H1 (cell line): ENCODE measurements around the gene PAK5. TPM values are rescaled to one million over a fixed set of nuclear protein-coding genes. Genes with fewer than 3 reads are reported as not detected.

Source experiments
- CTCF ChIA-PET: fragments of 300-600 bp; sonication (Branson Sonifier 250); formaldehyde crosslinking; loops from one replicate; lab custom pipeline; 2021; ENCODE audit not compliant: partially characterized antibody; lab: Charles Lee
- POLR2A ChIA-PET: fragments of 300-600 bp; sonication (Branson Sonifier 250); formaldehyde crosslinking; loops from one replicate; lab custom pipeline; 2021; ENCODE audit warnings: inconsistent platforms; ENCODE audit not compliant: partially characterized antibody; lab: Charles Lee
- DNase-seq, 2 experiments: peaks; one replicate each; pipeline versions ENCODE4 v3.0.0 to v3.0.0-alpha.2; 2010 to 2022; ENCODE audit warnings: low spot score in 2 of 2, low read depth in 1 of 2, mixed read lengths in 1 of 2
- FAIRE-seq: peaks from 2 replicates; lab custom pipeline; 2011; peaks lifted over from hg19 to GRCh38; lab: Jason Lieb, UNC
- H2AFZ ChIP-seq: 2 replicates; pipeline ENCODE4 v1.8.1; 2012; ENCODE audit warnings: low read length, inconsistent platforms
- H2AK5ac ChIP-seq: 2 replicates; pipeline ENCODE4 v1.6.1; 2013; ENCODE audit warnings: low read depth, low read length
- H2BK120ac ChIP-seq: replicated peaks from 2 replicates; pipeline ENCODE3; 2013; ENCODE audit warnings: low read depth, low read length, inconsistent platforms
- H2BK12ac ChIP-seq: 2 replicates; pipeline ENCODE4 v1.6.1; 2013; ENCODE audit warnings: low read depth, low read length
- H2BK15ac ChIP-seq: 2 replicates; pipeline ENCODE4 v1.6.1; 2013; ENCODE audit warnings: low read length
- H2BK20ac ChIP-seq: 2 replicates; pipeline ENCODE4 v1.6.1; 2013; ENCODE audit warnings: low read length
- H2BK5ac ChIP-seq: 2 replicates; pipeline ENCODE4 v1.6.1; 2013; ENCODE audit warnings: low read depth, low read length
- H3K14ac ChIP-seq: 2 replicates; pipeline ENCODE4 v1.6.1; 2013; ENCODE audit warnings: inconsistent platforms; ENCODE audit not compliant: insufficient read length
- H3K18ac ChIP-seq: 2 replicates; pipeline ENCODE4 v1.6.1; 2013; ENCODE audit warnings: low read length; ENCODE audit errors: extremely low read depth
- H3K23ac ChIP-seq: 2 replicates; pipeline ENCODE4 v1.6.1; 2013; ENCODE audit warnings: inconsistent platforms; ENCODE audit not compliant: insufficient read length
- H3K23me2 ChIP-seq: 2 replicates; pipeline ENCODE4 v1.6.1; 2013; ENCODE audit warnings: low read depth, low read length
- H3K27ac ChIP-seq: 2 replicates; pipeline ENCODE4 v1.6.1; 2011; ENCODE audit warnings: low read depth, low read length, inconsistent platforms
- H3K27me3 ChIP-seq, 4 experiments: replicated peaks in 1 of 4; 1 replicate in 1 of 4; 2 replicates in 3 of 4; pipeline versions ENCODE4 v1.6.1 to v1.8.1; 2011 to 2013; ENCODE audit warnings: low read length in 3 of 4, mild to moderate bottlenecking in 3 of 4, inconsistent platforms in 2 of 4, mixed read lengths in 2 of 4, moderate library complexity in 1 of 4; ENCODE audit not compliant: control insufficient read depth in 3 of 4, insufficient read depth in 3 of 4; ENCODE audit errors: extremely low read depth in 1 of 4
- H3K36me3 ChIP-seq, 4 experiments: 2 replicates each; pipeline versions ENCODE4 v1.6.1 to v1.8.1; 2011 to 2013; ENCODE audit warnings: mild to moderate bottlenecking in 4 of 4, low read length in 3 of 4, moderate library complexity in 2 of 4, control low read depth in 1 of 4, inconsistent platforms in 1 of 4; ENCODE audit not compliant: insufficient read depth in 4 of 4, control insufficient read depth in 2 of 4
- H3K4ac ChIP-seq: replicated peaks from 2 replicates; pipeline ENCODE3; 2013; ENCODE audit warnings: low read length, low read depth, mixed read lengths, inconsistent platforms; ENCODE audit not compliant: insufficient read length
- H3K4me1 ChIP-seq, 4 experiments: replicated peaks in 1 of 4; 1 replicate in 1 of 4; 2 replicates in 3 of 4; pipeline versions ENCODE4 v1.6.1 to v1.8.1; 2011 to 2013; ENCODE audit warnings: low read length in 3 of 4, inconsistent platforms in 2 of 4, mixed read lengths in 1 of 4; ENCODE audit not compliant: insufficient read depth in 4 of 4, control insufficient read depth in 3 of 4
- H3K4me2 ChIP-seq, 2 experiments: 2 replicates each; pipeline versions ENCODE4 v1.6.1 to v1.8.1; 2011 to 2013; ENCODE audit warnings: low read depth in 2 of 2, low read length in 2 of 2, control low read depth in 1 of 2, inconsistent platforms in 1 of 2, mild to moderate bottlenecking in 1 of 2; ENCODE audit not compliant: insufficient read depth in 1 of 2
- H3K4me3 ChIP-seq, 4 experiments: fragments of 200-600, 300-600 bp in 1 of 4; sonication (generic), shearing (Covaris generic), sonication (Bioruptor Twin) in 1 of 4; 2 replicates each; pipeline versions ENCODE4 v1.5.1 to v1.8.1; 2011 to 2016; ENCODE audit warnings: low read length in 4 of 4, low read depth in 3 of 4, control low read depth in 2 of 4, inconsistent platforms in 2 of 4, mild to moderate bottlenecking in 2 of 4, mixed read lengths in 1 of 4, moderate library complexity in 1 of 4; ENCODE audit not compliant: insufficient read depth in 2 of 4; ENCODE audit errors: extremely low read depth in 1 of 4
- H3K56ac ChIP-seq: replicated peaks from 2 replicates; pipeline ENCODE3; 2013; ENCODE audit warnings: low read depth, mild to moderate bottlenecking, mixed read lengths, low read length, inconsistent platforms; ENCODE audit not compliant: insufficient read length
- H3K79me1 ChIP-seq: 2 replicates; pipeline ENCODE4 v1.6.1; 2013; ENCODE audit warnings: low read depth, low read length, control low read depth
- H3K79me2 ChIP-seq, 2 experiments: 2 replicates each; pipeline versions ENCODE4 v1.6.1 to v1.8.1; 2012 to 2013; ENCODE audit warnings: low read length in 2 of 2, mild to moderate bottlenecking in 2 of 2, inconsistent platforms in 1 of 2; ENCODE audit not compliant: insufficient read depth in 2 of 2, control insufficient read depth in 1 of 2
- H3K9ac ChIP-seq, 4 experiments: replicated peaks in 1 of 4; 1 replicate in 1 of 4; 2 replicates in 3 of 4; pipeline versions ENCODE4 v1.6.1 to v1.8.1; 2011 to 2013; ENCODE audit warnings: low read depth in 3 of 4, low read length in 3 of 4, control low read depth in 2 of 4, mild to moderate bottlenecking in 2 of 4, moderate library complexity in 2 of 4, inconsistent platforms in 1 of 4; ENCODE audit errors: extremely low read depth in 1 of 4
- H3K9me3 ChIP-seq, 2 experiments: 2 replicates each; pipeline versions ENCODE4 v1.6.1 to v1.8.1; 2012 to 2013; ENCODE audit warnings: mild to moderate bottlenecking in 2 of 2, moderate library complexity in 2 of 2, control low read depth in 1 of 2, inconsistent platforms in 1 of 2, low read depth in 1 of 2, low read length in 1 of 2, mixed read lengths in 1 of 2; ENCODE audit not compliant: insufficient read depth in 2 of 2
- H4K20me1 ChIP-seq, 2 experiments: replicated peaks in 1 of 2; 2 replicates each; pipeline versions ENCODE3 to v1.8.1; 2011 to 2013; ENCODE audit warnings: inconsistent platforms in 2 of 2, low read length in 2 of 2, mild to moderate bottlenecking in 1 of 2; ENCODE audit not compliant: insufficient read depth in 2 of 2, control insufficient read depth in 1 of 2
- H4K5ac ChIP-seq: 2 replicates; pipeline ENCODE4 v1.6.1; 2013; ENCODE audit warnings: low read length, low read depth, mixed read lengths, inconsistent platforms; ENCODE audit not compliant: insufficient read length
- H4K8ac ChIP-seq: 2 replicates; pipeline ENCODE4 v1.8.0; 2013; ENCODE audit warnings: mild to moderate bottlenecking, moderate library complexity, low read length, inconsistent platforms; ENCODE audit not compliant: insufficient read depth; ENCODE audit errors: extremely low read depth
- H4K91ac ChIP-seq: replicated peaks from 2 replicates; pipeline ENCODE3; 2013; ENCODE audit warnings: low read length, mixed read lengths, inconsistent platforms; ENCODE audit not compliant: insufficient read length
- BACH1 ChIP-seq: IDR thresholded peaks from 2 replicates; pipeline ENCODE4 v1.6.1; 2012; ENCODE audit warnings: low read length, improper control_type of control experiment
- CHD2 ChIP-seq: IDR thresholded peaks from 2 replicates; pipeline ENCODE4 v1.6.1; 2012; ENCODE audit warnings: low read length, improper control_type of control experiment
- RNF2 ChIP-seq: fragments of 200-900, 300-1000 bp; sonication (generic); IDR thresholded peaks from 2 replicates; pipeline ENCODE4 v1.7.1; 2016; ENCODE audit warnings: borderline replicate concordance, low read depth, mild to moderate bottlenecking, antibody characterized with exemption, low read length; ENCODE audit not compliant: poor library complexity, severe bottlenecking; ENCODE audit errors: missing control alignments
- SIRT6 ChIP-seq: IDR thresholded peaks from one replicate; pipeline ENCODE4 v1.7.1; 2012; ENCODE audit warnings: low read length, inconsistent platforms
- SP2 ChIP-seq: IDR thresholded peaks from 2 replicates; pipeline ENCODE4 v1.6.1; 2012; ENCODE audit warnings: mild to moderate bottlenecking, low read length, inconsistent platforms
- WGBS, 2 experiments: shearing (Covaris generic) in 1 of 2; methylation state at CpG; one replicate each; pipeline versions ENCODE4 v1.1.6 to v1.1.7; 2013 to 2015; ENCODE audit warnings: low lambda C conversion rate in 2 of 2, mixed read lengths in 2 of 2, inconsistent platforms in 1 of 2, low coverage in 1 of 2, missing lambda C conversion rate in 1 of 2; ENCODE audit not compliant: insufficient replicate concordance in 2 of 2, insufficient coverage in 1 of 2, insufficient read length in 1 of 2; ENCODE audit errors: extremely low coverage in 1 of 2, missing lambda C conversion rate in 1 of 2; 5-methylcytosine and 5-hydroxymethylcytosine counted together
- polyA plus RNA-seq, 7 experiments: library from polyadenylated mRNA; depleted of rRNA in 3 of 7; stranded (reverse) in 5 of 7; unstranded in 2 of 7; fragments of >200 nt in 5 of 7; fragments of 200-250 nt in 2 of 7; gene quantifications; 1 replicate in 5 of 7; 2 replicates in 1 of 7; 4 replicates in 1 of 7; pipeline versions ENCODE4 v1.2.1 to v1.2.3, GENCODE V29; 2011 to 2013; ENCODE audit warnings: missing spikeins in 2 of 7, mixed read lengths in 2 of 7
- total RNA-seq: library from RNA; stranded (reverse); fragmentation: NEBNext Ultra II Directional; extraction: Animal tissue kit (Norgen Biotek cat#: 25700); gene quantifications from 2 replicates; pipeline ENCODE4 v1.2.1, GENCODE V29; 2021

PAK5 gene
- total and polyA plus RNA-seq, 2 of the 8 experiments (the other 6 are each of a cell fraction or from before 2014, with no cell fraction given) = 0.54 to 0.80 TPM

DNA sequence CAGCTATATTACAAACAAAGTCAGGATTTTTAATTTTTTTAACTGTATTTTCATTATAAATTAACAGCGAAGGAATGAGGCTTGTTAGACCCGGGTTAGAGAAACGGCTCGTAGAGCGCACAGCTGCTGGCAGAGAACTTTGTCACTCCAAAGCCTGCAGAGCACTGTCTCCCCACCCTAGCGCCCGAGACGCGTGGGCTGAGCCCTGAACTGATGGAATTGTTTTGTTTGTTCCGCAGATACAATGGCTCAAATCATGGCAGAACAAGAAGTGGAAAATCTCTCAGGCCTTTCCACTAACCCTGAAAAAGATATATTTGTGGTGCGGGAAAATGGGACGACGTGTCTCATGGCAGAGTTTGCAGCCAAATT is 323.7 kb downstream of the PAK5 start:
- Histone ChIP-seq H2AFZ (no peak overlapping the region), H4K20me1 (no peaks in the 10 kb centered on the region), H4K8ac (no peak overlapping the region), H3K23me2 (peaks cover 14% of the 10 kb centered on the region; the same call in 1 of the 2 replicates), H2BK120ac (no peak overlapping the region), H2BK12ac (no peak overlapping the region), H3K9me3 (no peaks in the 10 kb centered on the region), H3K56ac (no peak overlapping the region), H3K4me3 (peak overlapping the region; percentile 17 to 63 (median 48); a peak in 7 of 8 replicates), H3K36me3 (no peaks in the 10 kb centered on the region), H3K4ac (no peak overlapping the region), H4K91ac (no peak overlapping the region), H4K5ac (no peak overlapping the region), H3K79me1 (no peaks in the 10 kb centered on the region), H3K4me1 (peaks cover 4 to 31% (median 14%) of the 10 kb centered on the region in 4 experiments; a peak in 6 of 7 replicates), H3K23ac (no peak overlapping the region), H2BK5ac (no peak overlapping the region), H3K79me2 (no peaks in the 10 kb centered on the region), H3K4me2 (peak overlapping the region; percentile 74 to 93), H3K27me3 (peaks cover 51 to 93% (median 72%) of the 10 kb centered on the region in 4 experiments), H3K14ac (no peak overlapping the region), H3K18ac (0 out of 2 replicates have a peak overlapping the region, but pooled peaks have one; percentile 21), H2BK20ac (no peak overlapping the region), H2BK15ac (no peak overlapping the region; the same call in 1 of the 2 replicates), H3K9ac (no peak overlapping the region), H3K27ac (no peak overlapping the region), H2AK5ac (no peak overlapping the region)
- WGBS, 2 experiments = 8% methylated on average over 13 of the region's 13 CpGs; no CpG with 5 or more reads in 1 of the 2 experiments
- FAIRE-seq (no peak), DNase-seq (no peak)
- no peak for TF ChIP-seq BACH1
- TF ChIP-seq CHD2 = no peak
- TF ChIP-seq SP2 = no peak
- peak; percentile 9 for TF ChIP-seq RNF2
- TF ChIP-seq SIRT6 = no peak
- ChIA-PET CTCF (interaction anchor here (0.9 to 10.5 kb wide), 8 partner anchors 11 to 397 kb away, joined by 3 to 79 read pairs (median 4); no protein-coding TSS in a partner anchor), POLR2A (no interaction called here)
